Astrocyte of the cerebellum (primary cell): ENCODE data around the gene EXOC6B.

Experiments used
- DNase-seq: peaks from one replicate; pipeline ENCODE4 v3.0.0-alpha.2; 2011; ENCODE audit warnings: low read depth
- H3K4me3 ChIP-seq: 2 replicates; pipeline ENCODE4 v1.5.1; 2011; ENCODE audit warnings: mild to moderate bottlenecking, low read depth, low read length, moderate library complexity
- CTCF ChIP-seq: IDR thresholded peaks from 2 replicates; pipeline ENCODE4 v1.5.1; 2012; ENCODE audit warnings: low read length, low read depth, moderate library complexity, mild to moderate bottlenecking; ENCODE audit errors: missing control alignments
- in situ Hi-C: cut with HindIII; loops from 2 replicates; pipeline ENCODE4 v1.10.0; 2017; ENCODE audit warnings: low sequenced_read_pairs

Gene EXOC6B

GRCh38 chr2:72800492-72800891, 25.3 kb downstream of the EXOC6B start:
- no peak for DNase-seq
- no peak for TF ChIP-seq CTCF
- no peak overlapping the region for H3K4me3 ChIP-seq
- in situ Hi-C loops: no loop called here

- no peak for DNase-seq
- no peak overlapping the region for H3K4me3 ChIP-seq
- TF ChIP-seq CTCF: no peak
- in situ Hi-C loops: no loop called here
Measured at GRCh38 chr2:72797740-72798139, 28.1 kb downstream of the EXOC6B start.

GRCh38 chr2:72796766-72797165, 29.1 kb downstream of the EXOC6B start:
- TF ChIP-seq CTCF: no peak
- no peak overlapping the region for H3K4me3 ChIP-seq
- in situ Hi-C loops: no loop called here
- DNase-seq: no peak

- no peak overlapping the region for H3K4me3 ChIP-seq
- TF ChIP-seq CTCF: no peak
- no peak for DNase-seq
- in situ Hi-C loops: no loop called here
Measured at GRCh38 chr2:72794572-72794971, 31.3 kb downstream of the EXOC6B start.

GRCh38 chr2:72793798-72794440, 31.9 kb downstream of the EXOC6B start:
- DNase-seq: no peak
- TF ChIP-seq CTCF: no peak
- H3K4me3 ChIP-seq: no peak overlapping the region
- in situ Hi-C loops: no loop called here

GRCh38 chr2:72789241-72789640, 36.6 kb downstream of the EXOC6B start:
- no peak overlapping the region for H3K4me3 ChIP-seq
- in situ Hi-C loops: no loop called here
- no peak for TF ChIP-seq CTCF
- no peak for DNase-seq
